Measurements from ENCODE around the gene ZSWIM5.
"Not testable (repeated sequence)": the region's sequence is repeated elsewhere in the genome, so short reads cannot be mapped to it uniquely, and the experiment has no call there.

ZSWIM5 gene

GRCh38 chr1:45162041-45163035, 44.1 kb downstream of the ZSWIM5 start:
- DNase-seq (ENCODE audit: low read depth); H3K4me3 ChIP-seq (ENCODE audit: control insufficient read depth, low read depth, low read length): not testable (repeated sequence)

DNA sequence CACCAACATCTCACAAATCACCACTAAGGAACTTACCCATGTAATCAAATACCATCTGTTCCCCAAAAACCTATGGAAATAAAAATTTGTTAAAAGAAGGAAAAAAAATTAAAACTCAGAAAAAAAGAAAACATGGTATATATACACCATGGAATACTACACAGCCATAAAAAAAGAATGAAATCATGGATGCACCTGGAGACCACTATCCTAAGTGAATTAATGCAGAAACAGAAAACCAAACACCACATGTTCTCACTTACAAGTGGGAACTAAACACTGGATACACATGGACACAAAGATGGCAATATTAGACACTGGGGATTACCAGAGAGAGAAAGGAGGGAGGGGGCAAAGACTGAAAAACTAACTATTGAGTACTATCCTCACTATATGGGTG, 50.4 kb downstream of the ZSWIM5 start:
- TF ChIP-seq CTCF (conservative IDR thresholded peaks at IDR 0.05; ENCODE audit: control insufficient read depth, insufficient read depth, low read depth, low read length) = no peak
- H3K4me3 ChIP-seq (ENCODE audit: control insufficient read depth, low read depth, low read length) = no peak overlapping the region
- DNase-seq (ENCODE audit: low read depth) = no peak

DNA sequence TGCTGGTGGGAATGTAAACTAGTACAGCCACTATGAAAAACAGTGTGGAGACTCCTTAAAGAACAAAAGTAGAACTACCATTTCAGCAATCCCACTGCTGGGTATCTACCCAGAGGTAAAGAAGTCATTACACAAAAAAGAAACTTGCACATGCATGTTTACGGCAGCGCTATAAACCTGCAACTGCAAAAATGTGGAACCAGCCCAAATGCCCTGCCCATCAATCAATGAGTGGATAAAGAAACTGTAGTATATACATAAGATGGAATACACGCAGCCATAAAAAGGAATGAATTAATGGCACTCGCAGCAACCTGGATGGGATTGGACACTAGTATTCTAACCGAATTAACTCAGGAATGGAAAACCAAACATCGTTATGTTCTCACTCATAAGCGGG, 51.0 kb downstream of the ZSWIM5 start:
- no peak for TF ChIP-seq CTCF (conservative IDR thresholded peaks at IDR 0.05; ENCODE audit: control insufficient read depth, insufficient read depth, low read depth, low read length)
- DNase-seq (ENCODE audit: low read depth) = no peak
- no peak overlapping the region for H3K4me3 ChIP-seq (ENCODE audit: control insufficient read depth, low read depth, low read length)

DNA sequence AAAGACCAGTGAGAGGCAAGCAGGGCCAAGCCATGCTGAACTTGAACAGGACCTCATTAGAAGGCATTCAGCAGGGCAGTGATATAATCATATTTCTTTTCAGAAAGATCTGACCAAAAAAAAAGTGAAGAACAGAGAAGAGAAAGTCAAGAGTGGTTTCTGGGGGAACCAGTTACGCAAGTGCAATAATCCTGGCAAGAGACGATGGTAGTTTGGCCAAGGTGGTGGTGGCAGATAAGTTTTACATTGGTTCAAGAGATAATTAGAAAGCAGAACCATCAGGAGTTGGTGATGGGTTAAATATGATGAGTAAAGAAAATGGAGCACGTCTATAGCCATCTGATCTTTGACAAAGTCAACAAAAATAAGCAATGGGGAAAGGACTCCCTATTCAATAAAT, 54.3 kb downstream of the ZSWIM5 start:
- no peak overlapping the region for H3K4me3 ChIP-seq (ENCODE audit: control insufficient read depth, low read depth, low read length)
- no peak for TF ChIP-seq CTCF (conservative IDR thresholded peaks at IDR 0.05; ENCODE audit: control insufficient read depth, insufficient read depth, low read depth, low read length)
- no peak for DNase-seq (ENCODE audit: low read depth)

- no peak overlapping the region for H3K4me3 ChIP-seq (ENCODE audit: control insufficient read depth, low read depth, low read length)
- no peak for TF ChIP-seq CTCF (conservative IDR thresholded peaks at IDR 0.05; ENCODE audit: control insufficient read depth, insufficient read depth, low read depth, low read length)
- peak; percentile 53 for DNase-seq (ENCODE audit: low read depth)
Measured at GRCh38 chr1:45148209-45148825, 58.1 kb downstream of the ZSWIM5 start.

- H3K4me3 ChIP-seq (ENCODE audit: control insufficient read depth, low read depth, low read length) = no peak overlapping the region
- no peak for DNase-seq (ENCODE audit: low read depth)
- no peak for TF ChIP-seq CTCF (conservative IDR thresholded peaks at IDR 0.05; ENCODE audit: control insufficient read depth, insufficient read depth, low read depth, low read length)
Measured at GRCh38 chr1:45146833-45147232, 59.6 kb downstream of the ZSWIM5 start.

Data from fibroblast of mammary gland (primary cell).